ENCODE results near the gene GATAD2B. TPM values are rescaled to one million over a fixed set of nuclear protein-coding genes. Genes with fewer than 3 reads are reported as not detected.

Gene GATAD2B
- total and polyA plus RNA-seq, 7 donors: 1.8 to 37.4 (median 16.4) TPM

- DNase-seq: peak; percentile 54
- WGBS, 2 donors: 96 to 97% methylated on average over 9 of the region's 9 CpGs
- peaks cover 43 to 94% (median 70%) of the 10 kb centered on the region in 4 donors for H3K36me3 ChIP-seq
These were observed 12.0 kb upstream of the GATAD2B start for GRCh38 chr1:153934746-153935145.

GRCh38 chr1:153933955-153934354 lies 11.2 kb upstream of the GATAD2B start:
- TF ChIP-seq POLR2AphosphoS5 (IDR thresholded peaks at IDR 0.05) (no peak), EP300 (IDR thresholded peaks at IDR 0.05) (no peak), CTCF (IDR thresholded peaks at IDR 0.05) (no peak), POLR2A (IDR thresholded peaks at IDR 0.05) (no peak)
- WGBS, 2 donors: 97% methylated on average over 11 of the region's 11 CpGs

More at GRCh38 chr1:153934746-153935145, 12.0 kb upstream of the GATAD2B start:
- intact Hi-C loops (cut with DNase I): no loop called here
- Histone ChIP-seq H3K27ac (no peak overlapping the region), H3K9me3 (no peaks in the 10 kb centered on the region), H3K27me3 (no peaks in the 10 kb centered on the region), H3K4me1 (no peaks in the 10 kb centered on the region), H3K4me3 (no peak overlapping the region)
- TF ChIP-seq CTCF (IDR thresholded peaks at IDR 0.05) (no peak), POLR2A (IDR thresholded peaks at IDR 0.05) (no peak), POLR2AphosphoS5 (IDR thresholded peaks at IDR 0.05) (no peak)

GRCh38 chr1:153933430-153933829 lies 10.7 kb upstream of the GATAD2B start:
- WGBS, 2 donors: 93 to 94% methylated on average over 14 of the region's 14 CpGs
- H3K36me3 ChIP-seq: peaks cover 43 to 84% (median 68%) of the 10 kb centered on the region in 4 donors
- intact Hi-C loops (cut with DNase I): no loop called here

More at GRCh38 chr1:153933955-153934354, 11.2 kb upstream of the GATAD2B start:
- Histone ChIP-seq H3K4me1 (no peaks in the 10 kb centered on the region), H3K36me3 (peaks cover 43 to 89% (median 68%) of the 10 kb centered on the region in 4 donors), H3K27me3 (no peaks in the 10 kb centered on the region), H3K4me3 (no peak overlapping the region), H3K27ac (no peak overlapping the region), H3K9me3 (no peaks in the 10 kb centered on the region)
- peak; percentile 27 for DNase-seq
- intact Hi-C loops (cut with DNase I): no loop called here

GRCh38 chr1:153932156-153933131 lies 9.7 kb upstream of the GATAD2B start:
- DNase-seq: peak; percentile 63
- no peak overlapping the region for H3K27ac ChIP-seq
- H3K4me3 ChIP-seq: no peak overlapping the region
- no peak for TF ChIP-seq POLR2AphosphoS5 (IDR thresholded peaks at IDR 0.05)
- TF ChIP-seq CTCF (IDR thresholded peaks at IDR 0.05): no peak
- TF ChIP-seq EP300 (IDR thresholded peaks at IDR 0.05): no peak
- no peak for TF ChIP-seq POLR2A (IDR thresholded peaks at IDR 0.05)
- H3K9me3 ChIP-seq: no peaks in the 10 kb centered on the region
- intact Hi-C loops (cut with DNase I): no loop called here
- H3K36me3 ChIP-seq: peaks cover 41 to 77% (median 63%) of the 10 kb centered on the region in 4 donors
- no peaks in the 10 kb centered on the region for H3K4me1 ChIP-seq
- WGBS, 2 donors: 97 to 99% methylated on average over 18 of the region's 18 CpGs
- no peaks in the 10 kb centered on the region for H3K27me3 ChIP-seq

More at GRCh38 chr1:153933430-153933829, 10.7 kb upstream of the GATAD2B start:
- no peak overlapping the region for H3K4me3 ChIP-seq
- no peaks in the 10 kb centered on the region for H3K27me3 ChIP-seq
- no peaks in the 10 kb centered on the region for H3K4me1 ChIP-seq
- no peaks in the 10 kb centered on the region for H3K9me3 ChIP-seq
- no peak overlapping the region for H3K27ac ChIP-seq
- DNase-seq: peak; percentile 54
- TF ChIP-seq POLR2AphosphoS5 (IDR thresholded peaks at IDR 0.05) (no peak), EP300 (IDR thresholded peaks at IDR 0.05) (no peak), POLR2A (IDR thresholded peaks at IDR 0.05) (no peak), CTCF (IDR thresholded peaks at IDR 0.05) (no peak)
